ENCODE data around the gene RRP36.

- no peak for TF ChIP-seq EZH2 (IDR thresholded peaks at IDR 0.05)
- TF ChIP-seq FOXP2 (optimal IDR thresholded peaks at IDR 0.05; ENCODE audit: control extremely low read depth, extremely low read length, insufficient read depth) = no peak
- TF ChIP-seq POLR2AphosphoS5 (IDR thresholded peaks at IDR 0.05; ENCODE audit: borderline replicate concordance, low read depth, low read length) = no peak
These were observed 39.6 kb upstream of the RRP36 start for GRCh38 chr6:42981836-42982235.

Measured in SK-N-MC (cell line).